GM19468 (cell line): ENCODE data around the gene FBXW7.

Source experiments
- ATAC-seq: cut with Tn5 transposase; IDR thresholded peaks from one replicate; pipeline ENCODE4 v1.9.1; 2021; ENCODE audit warnings: mild to moderate bottlenecking, moderate library complexity, moderate number of reproducible peaks; ENCODE audit not compliant: unreplicated experiment; ENCODE audit errors: extremely low read depth

FBXW7 gene

DNA sequence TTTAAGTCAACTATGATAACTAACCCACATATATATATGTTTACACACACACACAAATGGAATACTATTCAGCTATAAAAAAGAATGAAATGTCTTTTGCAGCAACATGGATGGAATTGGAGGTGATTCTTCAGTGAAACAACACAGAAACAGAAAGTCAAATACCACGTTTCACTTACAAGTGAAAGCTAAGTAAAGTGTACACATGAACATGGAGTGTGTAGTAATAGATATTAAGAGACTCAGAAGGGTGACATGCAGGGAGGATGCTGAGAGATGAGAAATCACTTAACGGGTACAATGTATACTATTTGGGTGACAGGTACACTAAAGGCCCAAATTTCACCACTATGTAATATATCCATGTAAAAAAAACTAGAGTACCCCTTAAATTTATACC lies 146.5 kb downstream of the FBXW7 start:
- ATAC-seq: no peak

DNA sequence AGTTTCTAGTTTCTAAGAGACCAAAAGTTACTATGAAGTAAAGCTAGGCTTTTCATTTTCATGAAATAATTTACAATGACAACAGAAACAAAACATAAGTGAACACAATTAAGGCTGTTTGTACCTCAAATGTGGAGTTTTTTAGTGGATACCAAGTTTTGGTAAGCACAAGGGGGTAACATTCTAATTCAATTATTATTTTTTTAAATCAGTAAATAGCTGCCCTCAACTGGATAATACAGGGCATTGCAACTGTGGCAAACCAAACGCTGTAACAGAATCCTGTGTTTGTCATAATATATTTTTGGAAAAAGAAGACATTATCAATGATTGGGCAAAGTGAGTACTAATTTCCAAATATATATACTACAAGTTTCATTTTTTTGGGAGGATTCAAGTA lies 150.3 kb downstream of the FBXW7 start:
- no peak for ATAC-seq

DNA sequence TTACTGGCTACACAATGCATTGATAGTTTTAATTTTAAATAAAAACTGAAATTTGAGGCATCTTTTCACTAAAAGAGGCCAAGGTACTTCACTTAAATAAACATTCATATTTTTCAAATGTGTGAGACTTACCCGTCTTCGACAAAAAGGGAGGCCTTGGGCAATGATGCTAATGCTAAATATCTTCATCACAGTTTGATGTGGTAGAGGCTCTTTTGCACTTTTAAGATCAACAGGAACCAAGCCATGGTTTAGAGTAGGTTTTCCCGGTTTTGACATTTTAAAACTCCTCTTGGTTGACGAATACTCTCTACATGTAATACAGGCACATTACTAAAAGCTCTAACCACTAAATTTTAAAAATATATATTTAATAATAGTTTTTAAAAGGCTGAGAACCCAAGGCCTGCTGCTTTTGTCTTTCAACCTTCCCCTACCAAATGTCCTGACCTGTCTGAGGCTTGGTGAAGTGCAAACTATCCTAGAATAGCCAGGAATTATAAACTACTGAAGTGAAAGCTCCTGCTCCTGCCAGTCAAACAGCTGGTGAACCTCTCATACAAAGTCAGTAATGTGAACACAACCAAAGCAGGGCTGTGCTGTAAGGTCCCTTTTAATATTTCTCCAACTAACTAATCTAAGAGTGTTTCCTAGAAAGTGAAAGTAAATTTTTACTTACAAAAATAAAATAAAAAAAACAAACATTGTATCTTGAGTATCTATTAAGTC lies 153.7 kb downstream of the FBXW7 start:
- ATAC-seq: no peak

DNA sequence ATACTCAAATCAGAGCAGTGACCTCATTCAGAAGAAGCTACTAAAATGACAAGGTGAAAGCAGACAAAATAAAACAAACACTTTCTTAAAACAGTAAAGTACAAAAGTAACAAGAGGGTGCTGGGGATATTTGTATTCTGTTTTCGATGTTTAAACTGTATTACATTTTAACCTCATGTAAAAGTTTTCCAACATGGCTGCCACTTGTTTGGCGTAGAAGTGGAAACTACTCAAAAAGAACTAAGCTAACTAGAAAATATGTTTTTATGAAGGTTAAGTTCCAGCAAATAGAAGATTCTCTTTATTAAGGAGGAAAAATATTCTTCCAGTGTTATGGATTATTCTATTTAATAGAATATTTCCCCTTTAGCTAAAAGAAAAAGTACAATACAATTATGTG lies 155.0 kb downstream of the FBXW7 start:
- ATAC-seq: no peak

DNA sequence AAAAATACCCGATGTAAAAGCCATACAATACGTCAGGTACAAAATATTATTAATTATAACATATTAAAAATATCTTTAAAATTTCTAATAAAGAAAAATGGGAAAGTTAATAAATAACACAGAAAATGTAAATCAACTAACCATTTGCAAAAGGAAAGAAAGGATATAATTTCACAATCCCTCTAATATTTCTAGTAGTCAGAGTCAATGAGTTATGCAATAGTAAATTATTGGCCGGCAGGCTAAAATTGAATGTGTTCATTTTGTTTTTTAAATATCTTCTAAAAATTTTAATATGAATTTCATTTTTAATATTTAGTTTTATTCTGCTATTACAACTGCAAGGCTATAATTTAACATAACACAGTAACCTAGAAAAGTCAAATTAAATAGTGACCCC lies 155.7 kb downstream of the FBXW7 start:
- no peak for ATAC-seq

DNA sequence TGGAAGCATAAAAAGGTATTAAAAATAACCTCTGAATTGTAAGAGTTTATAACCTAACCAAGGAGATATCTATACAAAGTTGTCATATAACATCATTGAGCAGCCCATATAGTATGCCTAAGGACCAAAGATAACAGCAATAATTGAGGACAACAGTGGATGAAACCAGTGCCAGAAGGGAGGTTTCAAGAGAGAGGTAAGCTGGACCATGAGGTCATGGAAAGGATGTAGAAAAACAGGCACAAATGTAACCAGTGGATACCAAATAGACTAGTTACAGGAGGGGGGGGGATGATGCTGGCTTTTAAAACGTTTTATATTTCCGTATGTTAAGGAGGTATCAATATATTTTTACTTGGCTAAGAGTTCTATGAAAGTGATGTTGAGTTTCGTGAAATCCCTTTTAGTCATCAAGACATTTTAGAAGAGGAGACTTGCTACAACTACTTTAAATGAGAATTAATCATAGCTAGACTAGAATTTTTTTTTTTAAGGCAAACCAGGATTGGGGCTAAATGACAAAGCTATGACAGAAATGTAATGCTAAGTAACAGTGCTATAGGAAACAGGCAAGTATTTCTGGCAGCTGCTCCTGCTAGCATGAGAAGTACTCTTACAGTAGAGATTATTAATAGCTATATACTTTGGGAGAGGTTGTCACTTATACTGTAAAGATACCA lies 161.1 kb downstream of the FBXW7 start:
- no peak for ATAC-seq

DNA sequence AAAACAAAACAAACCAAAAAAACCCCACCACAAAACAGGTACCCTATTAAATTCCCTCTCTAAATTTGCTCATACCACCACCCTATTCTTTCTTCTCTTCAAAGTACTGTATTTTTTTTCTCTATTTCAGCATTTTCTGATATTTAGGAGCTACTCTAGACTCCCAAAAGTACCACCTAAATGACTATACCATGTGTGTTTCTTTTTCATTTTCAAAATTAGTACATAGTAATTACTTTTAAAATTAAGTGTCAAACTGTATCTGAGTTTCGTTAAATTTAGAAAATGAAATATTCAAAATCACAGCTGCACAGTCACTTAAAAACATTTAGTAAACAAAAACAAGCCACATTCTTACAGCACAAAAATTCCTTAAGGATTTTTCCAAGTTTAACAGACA lies 161.7 kb downstream of the FBXW7 start:
- ATAC-seq: no peak

DNA sequence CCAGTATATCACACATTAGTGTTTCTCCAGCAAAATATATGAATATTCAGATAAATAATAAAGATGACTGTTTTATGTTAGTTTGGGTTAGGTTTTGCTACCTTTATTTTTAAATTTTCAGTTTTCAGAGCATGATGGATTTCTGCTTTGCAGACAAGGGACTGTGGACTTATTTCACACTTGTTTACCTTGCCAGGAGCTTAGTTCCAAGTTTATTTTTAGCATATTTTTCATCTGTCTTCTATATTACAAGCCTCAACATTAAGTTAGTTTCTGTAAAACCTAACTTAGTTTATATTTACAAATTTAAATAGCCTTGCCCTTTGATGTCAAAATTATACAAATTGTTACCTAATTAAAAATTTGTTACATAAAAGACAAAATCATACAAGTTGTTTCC lies 163.4 kb downstream of the FBXW7 start:
- no peak for ATAC-seq

DNA sequence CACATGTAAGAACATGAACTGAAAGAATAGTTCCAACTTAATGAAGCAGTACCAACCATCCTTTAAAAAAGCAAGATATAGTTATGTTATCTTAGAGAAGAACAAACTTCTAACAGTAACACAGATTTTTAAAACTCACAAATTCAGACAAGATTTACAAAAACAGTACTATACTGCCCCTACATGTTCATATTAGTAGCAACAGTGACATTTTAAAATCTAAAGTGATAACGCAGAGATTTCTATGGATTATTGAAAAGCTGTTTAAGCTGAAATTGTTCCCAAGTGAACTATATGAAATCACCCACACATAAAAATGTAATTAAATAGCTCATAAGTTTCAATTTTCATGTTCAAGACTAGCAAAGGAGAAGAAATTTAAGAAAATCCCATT lies 166.0 kb downstream of the FBXW7 start:
- no peak for ATAC-seq

DNA sequence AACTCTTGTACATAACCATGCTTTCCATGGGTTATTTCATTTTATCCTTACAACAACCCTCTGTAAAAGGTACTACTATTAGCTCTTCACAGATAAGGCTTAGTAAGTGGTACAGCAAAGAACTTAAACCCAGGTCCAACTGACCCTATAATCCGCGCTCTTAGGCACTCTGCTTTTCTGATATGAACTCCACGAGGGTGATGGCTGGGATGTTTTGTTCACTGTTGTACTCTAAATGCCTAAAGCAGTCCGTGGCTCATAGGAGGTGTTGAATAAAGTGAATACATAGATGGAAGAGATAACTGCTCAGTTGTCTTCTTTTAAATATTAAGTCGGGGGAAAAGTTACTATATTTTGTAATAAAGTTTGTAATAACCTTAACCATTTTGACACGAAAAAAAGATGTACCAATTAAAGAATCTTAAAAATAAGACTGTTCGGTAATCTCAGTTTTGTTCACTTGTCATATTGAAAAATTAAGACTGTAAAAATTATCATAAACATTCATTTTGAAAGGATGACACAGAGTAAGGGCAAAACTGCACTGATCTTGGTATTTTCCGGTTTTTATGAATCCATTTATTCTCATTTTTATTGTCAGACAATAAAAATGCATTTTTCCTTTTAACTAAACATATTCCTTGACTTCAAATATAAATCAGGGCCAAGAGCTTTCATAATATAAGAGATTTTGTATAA lies 166.5 kb downstream of the FBXW7 start:
- no peak for ATAC-seq

DNA sequence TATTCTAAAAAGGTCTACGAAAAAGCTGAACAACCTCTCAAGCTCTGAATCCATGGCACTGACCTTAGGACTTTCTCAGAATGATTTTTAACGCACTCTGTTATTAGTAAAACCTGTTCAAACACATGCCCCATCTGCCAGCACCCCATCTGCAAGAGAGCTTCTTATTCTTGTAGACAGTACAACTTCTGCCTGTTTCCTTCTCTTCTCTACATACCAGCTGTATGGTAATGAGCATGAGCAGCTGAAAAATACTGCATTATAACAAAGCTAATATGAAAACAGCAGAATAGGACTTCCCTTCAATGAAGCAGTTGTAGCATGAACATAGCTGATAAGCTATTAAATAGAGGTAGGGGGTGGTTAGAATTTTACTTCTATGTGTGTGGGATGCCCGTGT lies 167.9 kb downstream of the FBXW7 start:
- no peak for ATAC-seq

DNA sequence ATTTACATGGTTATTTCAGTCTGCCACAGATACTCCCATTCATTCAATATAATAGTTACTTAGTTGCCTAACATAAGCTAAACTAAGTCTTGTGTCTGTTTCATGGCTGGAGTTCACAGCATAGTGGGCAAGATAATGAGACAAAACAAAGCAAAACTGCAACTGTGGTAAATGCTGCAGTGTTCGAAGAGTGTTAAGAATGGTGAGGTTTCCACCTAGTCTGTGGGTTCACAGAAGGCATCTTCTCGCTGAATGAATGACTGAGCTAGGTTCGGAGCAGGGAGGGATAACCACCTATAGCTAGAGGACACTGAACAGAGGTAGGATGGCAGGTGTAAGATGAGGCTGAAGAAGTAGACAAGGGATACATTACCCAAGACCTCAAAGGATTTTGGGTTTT lies 171.0 kb downstream of the FBXW7 start:
- ATAC-seq: no peak

DNA sequence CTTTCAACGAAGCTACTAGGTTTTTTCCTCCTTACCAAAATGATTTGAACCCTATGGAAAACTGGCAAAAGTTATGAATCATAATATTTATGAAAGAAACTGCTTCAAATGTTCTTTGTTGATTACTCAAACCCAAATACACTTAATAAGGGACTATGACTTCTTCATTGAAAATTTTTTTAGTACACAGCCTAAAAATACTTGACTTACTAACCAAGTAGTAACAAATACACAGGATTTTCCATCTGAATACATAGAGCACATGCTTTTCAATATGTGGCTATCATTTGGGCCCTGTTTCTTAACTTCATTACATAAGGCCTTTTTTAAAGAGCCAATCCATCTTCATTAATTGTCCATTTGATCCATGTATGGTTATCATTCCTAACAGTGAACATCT lies 171.5 kb downstream of the FBXW7 start:
- no peak for ATAC-seq

DNA sequence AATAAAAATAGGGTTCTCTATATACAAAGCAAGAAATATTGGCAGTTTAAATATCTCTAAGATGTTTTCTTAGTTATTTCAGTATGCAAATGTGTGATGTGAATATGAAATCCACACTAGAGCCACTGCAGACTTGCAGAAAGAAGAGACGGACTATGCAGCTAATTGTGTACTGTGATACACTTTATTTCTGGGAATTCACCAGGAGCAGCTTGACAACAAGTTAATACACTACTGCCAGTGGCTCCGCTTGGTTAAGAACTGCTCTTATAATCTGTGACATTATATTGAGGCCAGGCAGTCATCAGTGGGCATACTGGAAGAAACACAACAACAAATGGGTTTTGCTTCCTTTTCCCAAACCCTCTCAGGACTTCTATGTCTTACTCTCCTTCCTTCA lies 172.0 kb downstream of the FBXW7 start:
- ATAC-seq: no peak

DNA sequence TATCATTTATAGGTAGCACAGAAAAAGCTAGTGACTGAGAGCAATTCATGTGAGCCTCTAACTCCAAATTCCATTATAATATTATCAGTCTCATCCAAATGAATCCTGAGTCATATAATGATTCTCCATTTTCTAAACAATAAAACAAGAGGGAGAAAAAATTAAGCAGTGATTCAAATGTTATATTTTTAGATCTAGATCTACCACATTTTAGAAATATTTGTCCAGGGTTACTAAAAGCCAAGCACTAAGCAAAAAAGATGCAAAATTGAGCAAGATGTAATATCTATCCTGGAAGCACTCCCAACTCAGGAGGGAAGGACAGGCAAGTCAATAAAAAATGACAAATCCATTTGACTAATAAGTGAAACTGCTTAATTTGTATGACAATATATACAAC lies 172.8 kb downstream of the FBXW7 start:
- no peak for ATAC-seq

DNA sequence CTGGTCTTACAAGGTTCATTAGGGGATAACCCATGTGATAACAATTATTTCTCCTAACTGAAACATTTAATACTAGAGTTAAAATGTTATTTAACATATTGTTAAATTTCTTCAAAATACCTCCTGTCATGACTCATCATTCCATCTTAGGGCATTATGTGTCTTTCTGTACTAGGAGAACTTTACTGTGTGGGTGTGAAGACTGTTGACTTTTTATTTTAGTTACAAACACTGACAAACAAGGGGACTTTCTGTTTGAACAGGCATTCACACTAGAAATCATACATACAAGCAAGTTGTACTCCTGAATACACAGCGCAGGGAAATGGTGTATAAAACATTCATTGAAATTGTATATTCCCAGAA lies 175.9 kb downstream of the FBXW7 start:
- ATAC-seq: no peak

DNA sequence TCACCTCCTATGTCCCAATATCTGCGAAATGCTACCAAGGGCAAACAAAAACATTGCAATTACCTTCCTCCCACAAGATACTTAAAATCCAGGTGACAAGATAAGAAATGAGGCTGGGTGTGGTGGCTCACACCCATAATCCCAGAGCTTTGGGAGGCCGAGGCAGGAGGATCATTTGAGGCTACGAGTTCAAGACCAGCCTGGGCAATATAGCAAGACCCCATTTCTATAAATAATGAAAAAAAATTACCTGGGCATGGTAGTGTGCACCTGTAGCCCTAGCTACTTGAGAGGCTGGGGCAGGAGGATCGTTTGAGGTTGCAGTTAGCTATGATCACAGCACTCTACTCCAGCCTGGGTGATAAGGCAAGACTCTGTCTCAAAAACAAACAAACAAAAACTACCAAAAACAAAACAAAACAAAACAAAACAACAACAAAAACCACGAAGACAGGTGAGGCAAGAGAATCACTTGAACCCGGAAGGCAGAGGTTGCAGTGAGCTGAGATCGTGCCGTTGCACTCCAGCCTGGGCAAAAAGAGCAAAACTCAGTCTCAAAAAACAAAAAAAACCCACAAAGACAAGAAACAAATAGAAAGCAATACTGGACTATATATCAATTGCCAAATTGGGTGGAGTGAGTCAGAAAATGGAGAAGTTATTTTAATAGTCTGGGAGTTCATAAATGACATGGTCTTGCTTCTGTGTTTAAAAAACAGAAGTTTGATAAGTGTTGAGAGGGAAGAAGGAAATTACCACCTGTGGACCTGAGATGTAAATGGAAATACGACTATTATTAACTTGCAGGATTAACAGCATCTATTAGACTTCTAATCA lies 176.5 kb downstream of the FBXW7 start:
- ATAC-seq: no peak

DNA sequence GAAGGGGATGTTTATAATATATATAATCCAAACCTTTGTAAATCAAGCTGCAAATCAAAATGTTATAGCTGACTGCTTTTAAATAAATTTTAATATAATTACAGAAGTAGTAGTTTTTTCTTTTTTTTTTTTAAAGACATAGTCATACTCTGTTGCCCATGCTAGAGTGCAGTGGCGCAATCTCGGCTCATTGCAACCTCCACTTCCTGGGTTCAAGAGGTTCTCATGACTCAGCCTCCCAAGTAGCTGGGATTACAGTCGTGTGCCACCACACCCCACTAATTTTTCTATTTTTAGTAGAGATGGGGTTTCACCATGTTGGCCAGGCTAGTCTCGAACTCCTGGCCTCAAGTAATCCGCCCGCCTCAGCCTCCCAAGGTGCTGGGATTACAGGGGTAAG lies 178.7 kb downstream of the FBXW7 start:
- no peak for ATAC-seq

DNA sequence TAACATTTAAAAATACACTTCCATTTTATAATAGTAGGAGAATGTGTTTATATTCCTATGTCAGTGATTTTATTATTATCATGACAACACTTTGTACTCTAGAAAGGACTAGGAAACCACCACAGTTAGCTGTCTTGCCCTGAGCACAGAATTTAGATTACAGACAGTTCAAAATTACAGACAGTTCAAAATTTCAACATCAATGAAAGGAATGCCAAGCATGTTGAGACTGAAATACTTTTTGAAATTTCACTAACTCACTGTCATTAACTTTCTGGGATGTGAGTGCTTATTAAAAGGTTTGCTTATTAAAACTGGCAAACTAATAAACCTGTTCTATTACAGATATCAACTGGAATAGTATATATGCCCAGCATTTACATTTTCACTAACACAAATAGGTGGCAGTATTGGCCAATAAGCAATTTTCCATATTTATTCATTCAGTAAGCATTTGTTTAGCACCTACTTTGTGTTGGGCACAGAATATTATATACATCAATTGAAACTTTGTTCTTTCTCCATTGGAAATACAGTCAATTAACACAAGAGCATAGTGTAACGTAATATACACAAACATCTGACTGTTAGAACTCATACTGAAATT lies 179.4 kb downstream of the FBXW7 start:
- no peak for ATAC-seq

DNA sequence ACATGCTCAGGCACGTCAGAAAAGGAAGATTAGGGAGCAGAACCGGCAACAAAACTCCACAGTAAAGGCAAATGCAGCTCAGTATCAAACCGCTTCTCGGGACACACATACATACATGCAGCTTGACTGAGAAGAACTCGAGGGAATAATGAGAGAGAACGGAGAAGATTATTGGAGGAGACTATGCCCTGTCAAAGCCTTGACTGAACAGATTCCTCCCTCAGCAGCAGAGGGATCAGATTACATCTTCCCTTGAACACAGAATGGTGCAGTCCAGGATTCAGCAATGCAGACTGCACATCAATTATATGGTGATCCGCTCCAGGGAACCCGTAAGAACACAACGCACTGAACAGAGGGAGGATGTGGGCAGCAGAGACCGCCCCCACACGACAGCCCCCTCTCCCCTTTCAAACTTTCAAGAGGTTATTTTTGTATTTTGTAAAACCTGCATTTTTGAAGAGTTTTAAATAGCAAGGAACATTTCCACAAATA lies 183.2 kb downstream of the FBXW7 start:
- peak; percentile 82 for ATAC-seq
